Kidney (tissue), 14 donors: Measurements from ENCODE around the gene PRDM16. TPM values are rescaled to one million over a fixed set of nuclear protein-coding genes. Genes with fewer than 3 reads are reported as not detected.
A peak's percentile ranks its signal among the peaks of the same experiment; 100 is the strongest.

Source experiments
- DNase-seq, 5 donors: peaks; one replicate each; pipeline ENCODE4 v3.0.0-alpha.2; 2013 to 2020
- FAIRE-seq: peaks from 2 replicates; lab custom pipeline; 2012; peaks lifted over from hg19 to GRCh38; lab: Jason Lieb, UNC
- H3K27ac ChIP-seq, 2 donors: one replicate each; pipeline ENCODE4 v1.7.0; 2013; ENCODE audit warnings: low read depth in 2 of 2, low read length in 2 of 2, inconsistent platforms in 1 of 2
- H3K27me3 ChIP-seq: one replicate; pipeline ENCODE4 v1.7.1; 2013; ENCODE audit warnings: low read length, inconsistent platforms; ENCODE audit not compliant: control insufficient read depth, insufficient read depth
- H3K36me3 ChIP-seq, 3 donors: one replicate each; pipeline versions ENCODE4 v1.7.0 to v1.7.1; 2013; ENCODE audit warnings: low read length in 3 of 3, control low read depth in 1 of 3, inconsistent platforms in 1 of 3; ENCODE audit not compliant: insufficient read depth in 3 of 3, control insufficient read depth in 2 of 3
- H3K4me1 ChIP-seq, 3 donors: one replicate each; pipeline versions ENCODE4 v1.7.0 to v1.7.1; 2013; ENCODE audit warnings: low read length in 3 of 3, inconsistent platforms in 1 of 3, low read depth in 1 of 3; ENCODE audit not compliant: control insufficient read depth in 2 of 3, insufficient read depth in 2 of 3
- H3K4me3 ChIP-seq, 3 donors: one replicate each; pipeline versions ENCODE4 v1.7.0 to v1.8.1; 2013; ENCODE audit warnings: low read length in 3 of 3, control low read depth in 1 of 3, inconsistent platforms in 1 of 3
- H3K9ac ChIP-seq, 3 donors: one replicate each; pipeline versions ENCODE4 v1.7.0 to v1.7.1; 2013; ENCODE audit warnings: low read length in 3 of 3, control low read depth in 1 of 3, inconsistent platforms in 1 of 3
- H3K9me3 ChIP-seq, 3 donors: one replicate each; pipeline versions ENCODE4 v1.7.0 to v1.7.1; 2013; ENCODE audit warnings: low read length in 3 of 3, control low read depth in 1 of 3, inconsistent platforms in 1 of 3; ENCODE audit not compliant: control insufficient read depth in 2 of 3, insufficient read depth in 1 of 3
- CTCF ChIP-seq: IDR thresholded peaks from 3 replicates; pipeline ENCODE4 v1.5.1; 2012; ENCODE audit warnings: mild to moderate bottlenecking, moderate library complexity, borderline replicate concordance; ENCODE audit not compliant: insufficient read depth; ENCODE audit errors: extremely low read depth
- intact Hi-C: fragments of 100-400 bp; cut with DNase I; formaldehyde crosslinking; loops from one replicate; pipeline ENCODE4 v1.11.1; 2022
- polyA plus RNA-seq: library from polyadenylated mRNA; stranded (reverse); fragments of 350-450 nt; fragmentation: Illumina TruSeq; extraction: RNeasy Lipid Tissue Mini Kit (QIAGEN cat#74804); gene quantifications from one replicate; pipeline ENCODE4 v1.2.3, GENCODE V29; 2014; ENCODE audit warnings: low read depth, low replicate concordance; ENCODE audit not compliant: insufficient read depth
- total RNA-seq: library from RNA; stranded (reverse); fragmentation: NEBNext Ultra II Directional; extraction: Animal tissue kit (Norgen Biotek cat#: 25700); gene quantifications from one replicate; pipeline ENCODE4 v1.2.1, GENCODE V29; 2021
- donor health status: control.
- donor health status: control.
- donor health status: control.
- donor health status: control.
- donor health status: control.
- donor health status: DM: yes; HTN: yes; CAD: no.
- donor health status: Normal renal cell carcinoma (clear cell type).

PRDM16 gene
- total and polyA plus RNA-seq, 2 donors from 2014 or later, result 3.0 to 21.9 TPM

DNA sequence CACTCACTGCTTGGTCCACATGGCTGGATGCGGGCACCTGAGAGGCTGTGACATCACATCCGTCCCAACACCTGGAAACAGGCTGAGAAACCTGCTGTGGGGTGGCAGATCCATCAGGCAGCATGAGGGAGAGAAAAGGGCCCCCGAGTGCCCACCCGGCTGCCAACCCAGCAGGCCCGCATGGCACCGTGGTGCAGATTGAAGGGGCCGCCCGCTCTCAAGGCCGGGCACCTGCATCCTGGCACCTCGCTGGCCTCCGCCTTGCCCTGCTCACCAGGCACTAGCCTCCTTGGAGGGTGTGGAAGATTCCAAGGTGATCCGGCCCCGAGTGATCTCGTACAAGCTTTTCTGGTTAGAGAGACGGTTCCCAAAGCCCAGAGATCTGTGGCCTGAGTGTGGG is 110.5 kb downstream of the PRDM16 start:
- peaks cover 2% of the 10 kb centered on the region for H3K27me3 ChIP-seq
- TF ChIP-seq CTCF, result no peak
- H3K27ac ChIP-seq, result no peak overlapping the region
- peaks cover 0 to 7% (median 0%) of the 10 kb centered on the region in 3 donors for H3K9me3 ChIP-seq
- intact Hi-C loops, result no loop called here
- no peak overlapping the region for H3K9ac ChIP-seq
- no peak for DNase-seq
- peaks cover 0 to 9% (median 0%) of the 10 kb centered on the region in 3 donors for H3K36me3 ChIP-seq
- H3K4me3 ChIP-seq, result no peak overlapping the region
- peaks cover 0 to 13% (median 11%) of the 10 kb centered on the region in 3 donors for H3K4me1 ChIP-seq
- no peak for FAIRE-seq

DNA sequence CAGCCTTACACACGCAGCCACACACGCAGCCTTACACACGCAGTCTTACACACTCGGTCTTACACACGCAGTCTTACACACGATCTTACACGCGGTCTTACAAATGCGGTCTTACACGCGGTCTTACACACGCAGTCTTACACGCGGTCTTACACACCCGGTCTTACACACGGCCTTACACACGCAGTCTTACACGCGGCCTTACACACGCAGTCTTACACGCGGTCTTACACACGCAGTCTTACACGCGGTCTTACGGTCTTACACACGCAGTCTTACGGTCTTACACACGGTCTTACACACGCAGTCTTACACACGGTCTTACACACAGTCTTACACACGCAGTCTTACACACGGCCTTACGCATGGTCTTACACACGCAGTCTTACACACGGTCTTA is 111.9 kb downstream of the PRDM16 start:
- no peak for FAIRE-seq
- TF ChIP-seq CTCF, result no peak
- Histone ChIP-seq H3K4me3 (peak overlapping the region in 1 of 3 donors; percentile 20), H3K9me3 (peaks cover 0 to 7% (median 0%) of the 10 kb centered on the region in 3 donors), H3K27me3 (peaks cover 2% of the 10 kb centered on the region), H3K4me1 (peaks cover 0 to 7% (median 0%) of the 10 kb centered on the region in 3 donors), H3K36me3 (peaks cover 0 to 9% (median 0%) of the 10 kb centered on the region in 3 donors), H3K9ac (no peak overlapping the region), H3K27ac (no peak overlapping the region)
- DNase-seq, result no peak
- intact Hi-C loops, result no loop called here

- no peak for FAIRE-seq
These were observed 113.0 kb downstream of the PRDM16 start for GRCh38 chr1:3181956-3182355.

More at GRCh38 chr1:3181956-3182355, 113.0 kb downstream of the PRDM16 start:
- peaks cover 0 to 11% (median 0%) of the 10 kb centered on the region in 3 donors for H3K4me1 ChIP-seq
- no peak for TF ChIP-seq CTCF
- H3K9ac ChIP-seq, result no peak overlapping the region
- no peak for DNase-seq
- peaks cover 0 to 9% (median 0%) of the 10 kb centered on the region in 3 donors for H3K36me3 ChIP-seq
- H3K27me3 ChIP-seq, result peaks cover 2% of the 10 kb centered on the region
- intact Hi-C loops, result no loop called here
- peaks cover 0 to 7% (median 0%) of the 10 kb centered on the region in 3 donors for H3K9me3 ChIP-seq
- no peak overlapping the region for H3K4me3 ChIP-seq
- H3K27ac ChIP-seq, result no peak overlapping the region
